Liver (tissue), 9 donors: ENCODE measurements around the gene UQCRC1. TPM values are rescaled to one million over a fixed set of nuclear protein-coding genes. Genes with fewer than 3 reads are reported as not detected.

ENCODE experiments used
- DNase-seq: peaks from one replicate; pipeline ENCODE4 v3.0.0-alpha.2; 2017; ENCODE audit warnings: low spot score
- H3K27ac ChIP-seq, 2 donors: one replicate each; pipeline ENCODE4 v1.7.0; 2013; ENCODE audit warnings: inconsistent platforms in 2 of 2, low read length in 2 of 2, control low read depth in 1 of 2, low read depth in 1 of 2, mild to moderate bottlenecking in 1 of 2
- H3K27me3 ChIP-seq, 4 donors: one replicate each; pipeline versions ENCODE4 v1.6.1 to v1.7.0; 2013; ENCODE audit warnings: low read length in 3 of 4, inconsistent platforms in 1 of 4, mild to moderate bottlenecking in 1 of 4, moderate library complexity in 1 of 4; ENCODE audit not compliant: control insufficient read depth in 4 of 4, insufficient read depth in 4 of 4
- H3K36me3 ChIP-seq, 4 donors: one replicate each; pipeline versions ENCODE4 v1.6.1 to v1.7.0; 2013; ENCODE audit warnings: low read length in 3 of 4, mild to moderate bottlenecking in 3 of 4, low read depth in 1 of 4, moderate library complexity in 1 of 4; ENCODE audit not compliant: control insufficient read depth in 4 of 4, insufficient read depth in 3 of 4
- H3K4me1 ChIP-seq, 4 donors: one replicate each; pipeline versions ENCODE4 v1.6.1 to v1.7.0; 2013; ENCODE audit warnings: low read length in 3 of 4, mild to moderate bottlenecking in 3 of 4, moderate library complexity in 1 of 4; ENCODE audit not compliant: control insufficient read depth in 4 of 4, insufficient read depth in 4 of 4
- H3K4me3 ChIP-seq, 3 donors: one replicate each; pipeline versions ENCODE4 v1.6.1 to v1.7.0; 2013; ENCODE audit warnings: low read length in 3 of 3, control low read depth in 1 of 3, low read depth in 1 of 3, mild to moderate bottlenecking in 1 of 3
- H3K9ac ChIP-seq, 2 donors: one replicate each; pipeline ENCODE4 v1.7.0; 2013; ENCODE audit warnings: low read length in 2 of 2, mild to moderate bottlenecking in 2 of 2, moderate library complexity in 2 of 2, control low read depth in 1 of 2, low read depth in 1 of 2
- H3K9me3 ChIP-seq, 4 donors: one replicate each; pipeline versions ENCODE4 v1.6.1 to v1.7.0; 2013; ENCODE audit warnings: low read length in 3 of 4; ENCODE audit not compliant: control insufficient read depth in 4 of 4
- EGR1 ChIP-seq, 2 donors: IDR thresholded peaks; 2 replicates each; pipeline ENCODE4 v1.6.1; 2016 to 2018; ENCODE audit warnings: antibody characterized with exemption in 2 of 2, low read depth in 2 of 2
- FOXA2 ChIP-seq: IDR thresholded peaks from 2 replicates; pipeline ENCODE4 v1.6.1; 2016; ENCODE audit warnings: antibody characterized with exemption
- GABPA ChIP-seq, 2 donors: IDR thresholded peaks in 1 of 2; conservative IDR thresholded peaks in 1 of 2; 2 replicates each; pipeline ENCODE4 v1.6.1; 2016; ENCODE audit warnings: antibody characterized with exemption in 2 of 2, mild to moderate bottlenecking in 1 of 2, moderate library complexity in 1 of 2
- HNF4G ChIP-seq: IDR thresholded peaks from 2 replicates; pipeline ENCODE4 v1.6.1; 2016; ENCODE audit warnings: antibody characterized with exemption
- JUND ChIP-seq, 2 donors: IDR thresholded peaks; 2 replicates each; pipeline ENCODE4 v1.6.1; 2016; ENCODE audit warnings: antibody characterized with exemption in 2 of 2
- NR2F2 ChIP-seq: IDR thresholded peaks from 2 replicates; pipeline ENCODE4 v1.6.1; 2016; ENCODE audit warnings: antibody characterized with exemption
- RAD21 ChIP-seq, 2 donors: IDR thresholded peaks; 2 replicates each; pipeline ENCODE4 v1.6.1; 2016; ENCODE audit warnings: antibody characterized with exemption in 2 of 2, mild to moderate bottlenecking in 2 of 2
- RXRA ChIP-seq, 2 donors: IDR thresholded peaks; 2 replicates each; pipeline ENCODE4 v1.6.1; 2017 to 2018; ENCODE audit warnings: antibody characterized with exemption in 2 of 2, mild to moderate bottlenecking in 1 of 2
- SP1 ChIP-seq: IDR thresholded peaks from 2 replicates; pipeline ENCODE4 v1.6.1; 2018; ENCODE audit warnings: antibody characterized with exemption, mild to moderate bottlenecking
- TAF1 ChIP-seq: conservative IDR thresholded peaks from 2 replicates; pipeline ENCODE4 v1.6.1; 2016; ENCODE audit warnings: antibody characterized with exemption, mild to moderate bottlenecking
- YY1 ChIP-seq: IDR thresholded peaks from 2 replicates; pipeline ENCODE4 v1.6.1; 2016; ENCODE audit warnings: antibody characterized with exemption, mild to moderate bottlenecking
- WGBS: extraction: QIAGEN DNeasy Blood & Tissue Kit; methylation state at CpG from one replicate; pipeline ENCODE4 v1.1.7; 2013; 5-methylcytosine and 5-hydroxymethylcytosine counted together
- polyA plus RNA-seq, 2 donors: library from polyadenylated mRNA; stranded (reverse) in 1 of 2; unstranded in 1 of 2; fragments of 200-250 nt in 1 of 2; fragments of >200 nt in 1 of 2; fragmentation: Nextera tagmentation in 1 of 2; extraction: Ambion mirVana in 1 of 2; gene quantifications; one replicate each; pipeline versions ENCODE4 v1.2.1 to v1.2.3, GENCODE V29; 2013 to 2015
- total RNA-seq, 2 donors: library from RNA; depleted of rRNA; stranded (reverse); fragments of >200 nt; gene quantifications; one replicate each; pipeline ENCODE4 v1.2.3, GENCODE V29; 2014
- TF ChIP-seq, protein P1 (sequence below): IDR thresholded peaks from 2 replicates; pipeline ENCODE4 v1.6.1; 2016; ENCODE audit warnings: antibody characterized with exemption
- TF ChIP-seq, protein P2 (sequence below): IDR thresholded peaks from 2 replicates; pipeline ENCODE4 v1.6.1; 2016; ENCODE audit warnings: antibody characterized with exemption, mild to moderate bottlenecking
- TF ChIP-seq, protein P3 (sequence below): IDR thresholded peaks from 2 replicates; pipeline ENCODE4 v1.6.1; 2016; ENCODE audit warnings: antibody characterized with exemption
- TF ChIP-seq, protein P4 (sequence below): fragments of 150-350 bp; IDR thresholded peaks from 2 replicates; pipeline ENCODE4 v1.5.1; 2017; ENCODE audit warnings: improper control_type of control experiment, low read depth, low read length; ENCODE audit not compliant: missing input control
- TF ChIP-seq, protein P5 (sequence below): IDR thresholded peaks from 2 replicates; pipeline ENCODE4 v1.6.1; 2016; ENCODE audit warnings: antibody characterized with exemption
- donor health status: healthy.
- donor health status: healthy.
- donor health status: healthy.
- donor health status: healthy.
- donor health status: healthy.

The UQCRC1 gene
- total and polyA plus RNA-seq, 4 donors: 153 to 373 (median 289) TPM

DNA sequence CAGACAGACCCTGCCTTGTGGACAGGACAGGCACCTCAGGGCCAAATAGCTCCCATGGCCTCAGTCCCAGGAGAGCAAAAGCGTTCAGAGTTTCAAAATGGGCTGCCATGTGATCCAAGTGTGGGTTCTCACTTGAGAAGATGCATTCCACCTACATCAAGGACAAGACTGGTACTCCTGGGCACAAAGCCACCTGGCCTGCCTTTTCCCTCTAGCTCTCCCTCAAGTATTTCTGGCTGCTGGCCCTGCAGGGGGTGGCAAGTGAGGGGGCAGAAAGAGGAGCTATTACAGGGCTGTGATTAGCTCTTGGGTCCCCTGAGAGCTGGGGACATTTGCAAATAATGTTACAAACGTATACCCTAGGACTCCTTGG, 7.8 kb downstream of the UQCRC1 start:
- Histone ChIP-seq H3K36me3 (peaks cover 19 to 84% (median 66%) of the 10 kb centered on the region in 4 donors), H3K27me3 (no peaks in the 10 kb centered on the region), H3K4me3 (no peak overlapping the region), H3K9ac (no peak overlapping the region), H3K4me1 (no peaks in the 10 kb centered on the region), H3K27ac (no peak overlapping the region), H3K9me3 (no peaks in the 10 kb centered on the region)
- TF ChIP-seq, protein P1, sequence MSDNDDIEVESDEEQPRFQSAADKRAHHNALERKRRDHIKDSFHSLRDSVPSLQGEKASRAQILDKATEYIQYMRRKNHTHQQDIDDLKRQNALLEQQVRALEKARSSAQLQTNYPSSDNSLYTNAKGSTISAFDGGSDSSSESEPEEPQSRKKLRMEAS: no peak
- TF ChIP-seq FOXA2 (no peak), TAF1 (no peak), YY1 (no peak), HNF4G (no peak), GABPA (IDR thresholded peaks at IDR 0.05 in 1 of 2, conservative IDR thresholded peaks at IDR 0.05 in 1 of 2) (no peak), SP1 (no peak)
- TF ChIP-seq, protein P2, sequence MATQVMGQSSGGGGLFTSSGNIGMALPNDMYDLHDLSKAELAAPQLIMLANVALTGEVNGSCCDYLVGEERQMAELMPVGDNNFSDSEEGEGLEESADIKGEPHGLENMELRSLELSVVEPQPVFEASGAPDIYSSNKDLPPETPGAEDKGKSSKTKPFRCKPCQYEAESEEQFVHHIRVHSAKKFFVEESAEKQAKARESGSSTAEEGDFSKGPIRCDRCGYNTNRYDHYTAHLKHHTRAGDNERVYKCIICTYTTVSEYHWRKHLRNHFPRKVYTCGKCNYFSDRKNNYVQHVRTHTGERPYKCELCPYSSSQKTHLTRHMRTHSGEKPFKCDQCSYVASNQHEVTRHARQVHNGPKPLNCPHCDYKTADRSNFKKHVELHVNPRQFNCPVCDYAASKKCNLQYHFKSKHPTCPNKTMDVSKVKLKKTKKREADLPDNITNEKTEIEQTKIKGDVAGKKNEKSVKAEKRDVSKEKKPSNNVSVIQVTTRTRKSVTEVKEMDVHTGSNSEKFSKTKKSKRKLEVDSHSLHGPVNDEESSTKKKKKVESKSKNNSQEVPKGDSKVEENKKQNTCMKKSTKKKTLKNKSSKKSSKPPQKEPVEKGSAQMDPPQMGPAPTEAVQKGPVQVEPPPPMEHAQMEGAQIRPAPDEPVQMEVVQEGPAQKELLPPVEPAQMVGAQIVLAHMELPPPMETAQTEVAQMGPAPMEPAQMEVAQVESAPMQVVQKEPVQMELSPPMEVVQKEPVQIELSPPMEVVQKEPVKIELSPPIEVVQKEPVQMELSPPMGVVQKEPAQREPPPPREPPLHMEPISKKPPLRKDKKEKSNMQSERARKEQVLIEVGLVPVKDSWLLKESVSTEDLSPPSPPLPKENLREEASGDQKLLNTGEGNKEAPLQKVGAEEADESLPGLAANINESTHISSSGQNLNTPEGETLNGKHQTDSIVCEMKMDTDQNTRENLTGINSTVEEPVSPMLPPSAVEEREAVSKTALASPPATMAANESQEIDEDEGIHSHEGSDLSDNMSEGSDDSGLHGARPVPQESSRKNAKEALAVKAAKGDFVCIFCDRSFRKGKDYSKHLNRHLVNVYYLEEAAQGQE: no peak
- TF ChIP-seq, protein P3, sequence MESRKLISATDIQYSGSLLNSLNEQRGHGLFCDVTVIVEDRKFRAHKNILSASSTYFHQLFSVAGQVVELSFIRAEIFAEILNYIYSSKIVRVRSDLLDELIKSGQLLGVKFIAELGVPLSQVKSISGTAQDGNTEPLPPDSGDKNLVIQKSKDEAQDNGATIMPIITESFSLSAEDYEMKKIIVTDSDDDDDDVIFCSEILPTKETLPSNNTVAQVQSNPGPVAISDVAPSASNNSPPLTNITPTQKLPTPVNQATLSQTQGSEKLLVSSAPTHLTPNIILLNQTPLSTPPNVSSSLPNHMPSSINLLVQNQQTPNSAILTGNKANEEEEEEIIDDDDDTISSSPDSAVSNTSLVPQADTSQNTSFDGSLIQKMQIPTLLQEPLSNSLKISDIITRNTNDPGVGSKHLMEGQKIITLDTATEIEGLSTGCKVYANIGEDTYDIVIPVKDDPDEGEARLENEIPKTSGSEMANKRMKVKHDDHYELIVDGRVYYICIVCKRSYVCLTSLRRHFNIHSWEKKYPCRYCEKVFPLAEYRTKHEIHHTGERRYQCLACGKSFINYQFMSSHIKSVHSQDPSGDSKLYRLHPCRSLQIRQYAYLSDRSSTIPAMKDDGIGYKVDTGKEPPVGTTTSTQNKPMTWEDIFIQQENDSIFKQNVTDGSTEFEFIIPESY: no peak
- TF ChIP-seq, protein P4, sequence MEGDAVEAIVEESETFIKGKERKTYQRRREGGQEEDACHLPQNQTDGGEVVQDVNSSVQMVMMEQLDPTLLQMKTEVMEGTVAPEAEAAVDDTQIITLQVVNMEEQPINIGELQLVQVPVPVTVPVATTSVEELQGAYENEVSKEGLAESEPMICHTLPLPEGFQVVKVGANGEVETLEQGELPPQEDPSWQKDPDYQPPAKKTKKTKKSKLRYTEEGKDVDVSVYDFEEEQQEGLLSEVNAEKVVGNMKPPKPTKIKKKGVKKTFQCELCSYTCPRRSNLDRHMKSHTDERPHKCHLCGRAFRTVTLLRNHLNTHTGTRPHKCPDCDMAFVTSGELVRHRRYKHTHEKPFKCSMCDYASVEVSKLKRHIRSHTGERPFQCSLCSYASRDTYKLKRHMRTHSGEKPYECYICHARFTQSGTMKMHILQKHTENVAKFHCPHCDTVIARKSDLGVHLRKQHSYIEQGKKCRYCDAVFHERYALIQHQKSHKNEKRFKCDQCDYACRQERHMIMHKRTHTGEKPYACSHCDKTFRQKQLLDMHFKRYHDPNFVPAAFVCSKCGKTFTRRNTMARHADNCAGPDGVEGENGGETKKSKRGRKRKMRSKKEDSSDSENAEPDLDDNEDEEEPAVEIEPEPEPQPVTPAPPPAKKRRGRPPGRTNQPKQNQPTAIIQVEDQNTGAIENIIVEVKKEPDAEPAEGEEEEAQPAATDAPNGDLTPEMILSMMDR: no peak
- TF ChIP-seq, protein P5, sequence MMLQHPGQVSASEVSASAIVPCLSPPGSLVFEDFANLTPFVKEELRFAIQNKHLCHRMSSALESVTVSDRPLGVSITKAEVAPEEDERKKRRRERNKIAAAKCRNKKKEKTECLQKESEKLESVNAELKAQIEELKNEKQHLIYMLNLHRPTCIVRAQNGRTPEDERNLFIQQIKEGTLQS: no peak
- no peak for DNase-seq
- 87% methylated on average over 2 of the region's 2 CpGs for WGBS

DNA sequence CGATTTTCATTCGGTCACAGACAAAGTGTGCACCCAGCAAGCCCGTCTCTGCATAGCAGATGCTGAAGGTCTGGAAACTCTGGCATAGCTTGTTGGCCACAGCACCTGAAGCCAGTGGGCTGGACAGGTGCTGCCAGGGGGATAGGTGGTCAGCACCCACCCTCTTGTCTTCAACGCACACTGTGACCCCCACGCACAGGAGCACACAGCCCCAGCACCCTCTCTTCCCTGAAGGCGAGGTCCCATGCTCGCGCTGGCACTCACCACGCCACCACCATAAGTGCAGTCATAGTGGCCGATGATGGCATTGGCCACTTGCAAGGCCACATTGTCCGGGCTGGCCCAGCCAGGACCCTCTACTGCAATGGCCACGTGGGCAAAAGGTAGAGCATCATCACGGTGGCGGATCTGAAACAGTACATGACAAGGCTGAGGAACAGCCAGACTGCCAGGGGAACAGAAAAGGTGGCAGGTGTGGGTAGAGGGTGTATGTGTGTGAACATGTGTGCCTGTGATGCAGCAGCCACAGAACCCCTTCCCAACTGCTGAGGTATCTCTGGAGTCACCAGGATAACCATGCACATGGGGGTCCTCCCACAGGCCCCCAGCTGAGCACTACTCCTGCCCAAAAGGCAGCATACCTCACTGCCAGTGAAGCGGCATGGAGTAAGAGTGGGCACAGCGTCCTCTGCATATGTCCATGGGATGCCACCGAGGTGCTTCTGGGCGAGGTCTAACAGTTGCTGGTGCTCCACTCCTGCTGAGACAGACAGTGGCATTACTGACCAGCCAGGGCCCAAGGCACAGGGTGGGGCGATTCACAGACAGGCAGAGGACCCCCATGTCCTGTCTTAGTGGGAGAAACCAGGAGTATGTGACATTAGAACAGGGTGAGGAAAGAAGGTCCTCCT, 8.5 kb downstream of the UQCRC1 start:
- whole genome bisulfite sequencing: 97% methylated on average over 19 of the region's 19 CpGs
- no peaks in the 10 kb centered on the region for H3K27me3 ChIP-seq
- no peak for TF ChIP-seq HNF4G
- no peak for TF ChIP-seq NR2F2
- TF ChIP-seq, protein P3: no peak
- no peak for TF ChIP-seq YY1
- no peak for TF ChIP-seq GABPA (IDR thresholded peaks at IDR 0.05 in 1 of 2, conservative IDR thresholded peaks at IDR 0.05 in 1 of 2)
- TF ChIP-seq JUND (IDR thresholded peaks at IDR 0.05): no peak
- TF ChIP-seq RXRA (IDR thresholded peaks at IDR 0.05): no peak
- TF ChIP-seq EGR1 (IDR thresholded peaks at IDR 0.05; ENCODE audit: low read depth in 2 of 2): no peak
- no peak for TF ChIP-seq SP1
- no peak for TF ChIP-seq RAD21 (IDR thresholded peaks at IDR 0.05)
- TF ChIP-seq, protein P5: no peak
- TF ChIP-seq, protein P1: no peak
- TF ChIP-seq, protein P4: no peak

More for the DNA sequence above, 8.5 kb downstream of the UQCRC1 start:
- Histone ChIP-seq H3K36me3 (peaks cover 19 to 83% (median 66%) of the 10 kb centered on the region in 4 donors), H3K9ac (no peak overlapping the region), H3K4me3 (no peak overlapping the region), H3K4me1 (no peaks in the 10 kb centered on the region), H3K9me3 (no peaks in the 10 kb centered on the region), H3K27ac (no peak overlapping the region)
- DNase-seq: no peak
